ENCODE measurements around the gene SRD5A3.

DNA sequence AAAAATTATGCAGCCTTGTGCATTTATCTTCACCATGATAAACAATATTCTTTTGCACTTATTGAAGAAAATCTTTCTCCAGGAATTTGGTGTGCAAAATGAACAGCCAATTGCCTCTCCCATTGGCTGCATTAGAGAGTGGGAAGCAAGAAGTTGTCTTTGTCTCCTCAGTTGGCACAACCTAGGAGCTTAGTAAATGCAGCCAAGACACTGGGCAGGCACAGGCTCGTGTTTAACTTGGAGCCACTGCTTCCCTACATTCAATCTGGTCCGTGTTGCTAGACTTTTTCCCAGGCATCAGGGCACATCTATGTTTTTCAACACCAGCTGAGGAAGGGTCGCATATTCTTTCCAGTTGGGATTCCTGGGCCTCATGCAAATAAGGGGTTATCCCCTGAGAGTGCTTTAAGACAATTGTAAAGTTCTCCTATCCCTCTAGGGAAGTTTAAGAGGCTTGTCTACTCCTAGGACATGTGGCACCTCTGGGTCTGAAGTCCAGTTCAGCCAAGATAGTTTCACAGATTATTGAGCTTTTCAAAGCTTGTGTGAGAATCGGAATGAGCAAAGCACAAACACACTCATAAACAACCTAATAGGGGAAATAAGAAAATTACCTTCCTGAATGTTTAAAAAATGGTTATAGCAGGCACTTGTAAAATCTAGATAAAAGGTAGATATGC lies 31.8 kb upstream of the SRD5A3 start:
- no peak for TF ChIP-seq CEBPB (IDR thresholded peaks at IDR 0.05)
- TF ChIP-seq CREB1 (IDR thresholded peaks at IDR 0.05; ENCODE audit: low read depth) = no peak
- TF ChIP-seq NFIC (IDR thresholded peaks at IDR 0.05) = no peak
- TF ChIP-seq TCF12 (IDR thresholded peaks at IDR 0.05; ENCODE audit: low read depth) = no peak
- TF ChIP-seq EP300 (IDR thresholded peaks at IDR 0.05; ENCODE audit: borderline replicate concordance) = no peak
- no peak for TF ChIP-seq FOXM1 (IDR thresholded peaks at IDR 0.05; ENCODE audit: borderline replicate concordance, low read depth)
- TF ChIP-seq, protein P1, sequence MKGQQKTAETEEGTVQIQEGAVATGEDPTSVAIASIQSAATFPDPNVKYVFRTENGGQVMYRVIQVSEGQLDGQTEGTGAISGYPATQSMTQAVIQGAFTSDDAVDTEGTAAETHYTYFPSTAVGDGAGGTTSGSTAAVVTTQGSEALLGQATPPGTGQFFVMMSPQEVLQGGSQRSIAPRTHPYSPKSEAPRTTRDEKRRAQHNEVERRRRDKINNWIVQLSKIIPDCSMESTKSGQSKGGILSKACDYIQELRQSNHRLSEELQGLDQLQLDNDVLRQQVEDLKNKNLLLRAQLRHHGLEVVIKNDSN (IDR thresholded peaks at IDR 0.05) = no peak
